Putamen (tissue), 1 donor: ENCODE measurements around the gene MKNK1.

Experiments used
- DNase-seq: peaks from one replicate; pipeline ENCODE4 v3.0.0-alpha.2; 2016; ENCODE audit warnings: low spot score

The MKNK1 gene

GRCh38 chr1:46558141-46558963 lies 45.7 kb downstream of the MKNK1 start:
- DNase-seq: peak; percentile 42

GRCh38 chr1:46557403-46557802 lies 46.7 kb downstream of the MKNK1 start:
- DNase-seq: no peak

DNA sequence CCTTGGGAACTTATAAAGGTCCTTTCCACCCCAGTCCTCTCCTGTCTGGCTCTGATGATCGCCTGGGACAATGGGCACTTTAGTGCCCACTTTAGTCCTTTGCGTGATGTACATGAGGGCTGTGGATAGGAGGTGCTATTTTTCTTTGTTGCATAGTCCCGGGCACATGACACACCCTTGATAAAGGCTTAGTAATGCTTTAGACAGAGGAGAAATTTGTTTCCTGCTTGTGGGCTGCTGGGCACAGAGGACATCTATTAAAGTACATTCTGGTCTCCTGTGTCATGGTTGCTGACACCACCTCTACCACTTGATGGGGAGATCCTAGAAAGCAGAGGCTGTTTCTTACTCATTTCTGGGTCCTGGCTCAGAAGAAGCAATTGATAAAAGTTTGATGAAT lies 47.2 kb downstream of the MKNK1 start:
- DNase-seq: no peak

DNA sequence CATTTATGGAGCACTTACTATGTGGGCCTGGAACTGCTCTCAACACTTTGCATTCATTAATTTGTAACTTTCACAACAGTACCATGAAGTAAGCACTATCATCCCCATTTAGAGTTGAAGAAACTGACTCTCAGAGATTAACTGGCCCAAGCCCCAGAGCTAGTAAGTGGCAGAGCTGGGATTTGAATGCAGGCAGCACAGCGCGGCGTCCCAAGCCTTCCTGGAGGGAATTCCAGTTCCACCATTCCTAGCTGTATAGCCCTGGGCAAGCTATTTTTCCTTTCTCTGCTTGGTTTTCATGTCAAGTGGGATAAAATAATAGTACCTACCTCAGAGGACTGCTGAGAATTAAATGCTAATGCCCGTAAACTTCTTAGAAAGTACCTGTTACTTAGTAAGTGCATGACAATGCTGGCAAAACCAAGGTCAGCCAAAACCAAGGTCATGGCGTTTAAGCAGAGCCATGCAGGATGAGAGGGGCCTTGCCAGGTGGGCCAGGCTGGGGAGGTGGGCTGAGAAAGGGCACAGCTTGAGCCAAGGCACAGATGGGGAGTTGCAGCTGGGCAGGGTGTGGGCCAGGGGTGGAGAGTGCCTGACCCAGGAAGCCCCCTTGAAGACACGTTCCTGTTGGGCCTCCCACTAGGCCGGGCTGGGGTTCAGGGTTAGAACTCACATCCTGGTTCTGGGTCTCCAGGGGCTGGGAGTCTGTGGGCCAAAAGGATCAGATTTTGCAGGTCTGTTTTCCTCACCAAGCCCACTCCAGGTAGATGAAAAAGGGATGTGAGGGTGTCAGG lies 48.0 kb downstream of the MKNK1 start:
- DNase-seq: no peak

GRCh38 chr1:46554597-46555381 lies 49.3 kb downstream of the MKNK1 start:
- no peak for DNase-seq

DNA sequence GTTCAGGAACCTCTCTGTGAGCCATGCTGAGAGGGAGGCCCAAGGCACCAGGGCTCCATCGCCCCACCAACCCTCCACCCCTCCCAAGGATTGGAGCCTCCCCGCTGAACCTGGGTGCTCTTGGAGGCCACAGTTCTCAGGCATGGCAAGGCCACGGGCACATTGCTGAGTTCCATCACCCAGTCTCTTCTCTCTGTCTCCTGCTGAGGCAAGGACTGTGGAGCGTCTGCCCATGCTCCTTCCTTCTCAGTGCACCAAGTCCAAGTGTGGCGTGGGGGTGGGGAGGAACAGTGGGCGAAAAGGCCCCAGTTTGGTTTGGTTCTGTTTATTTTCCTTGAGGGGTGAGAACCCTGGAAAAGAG lies 49.9 kb downstream of the MKNK1 start:
- DNase-seq: no peak

DNA sequence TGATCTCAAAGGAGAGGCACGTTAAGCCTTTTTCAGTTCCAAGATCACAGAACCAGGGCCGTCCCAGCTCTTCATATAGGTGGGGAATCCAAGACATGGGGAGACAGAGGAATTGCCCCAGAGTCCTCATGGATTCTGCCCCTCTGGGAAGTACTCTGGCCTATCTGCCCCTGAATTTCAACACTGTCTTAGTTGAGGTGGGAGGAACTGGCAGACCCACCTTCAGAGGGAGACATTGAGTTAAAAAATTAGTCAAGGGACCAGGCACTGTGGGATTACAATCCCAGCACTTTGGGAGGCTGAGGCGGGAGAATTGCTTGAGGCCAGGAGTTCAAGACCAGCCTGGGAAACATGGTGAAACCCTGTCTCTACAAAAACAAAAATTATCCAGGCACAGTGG lies 50.6 kb downstream of the MKNK1 start:
- no peak for DNase-seq

DNA sequence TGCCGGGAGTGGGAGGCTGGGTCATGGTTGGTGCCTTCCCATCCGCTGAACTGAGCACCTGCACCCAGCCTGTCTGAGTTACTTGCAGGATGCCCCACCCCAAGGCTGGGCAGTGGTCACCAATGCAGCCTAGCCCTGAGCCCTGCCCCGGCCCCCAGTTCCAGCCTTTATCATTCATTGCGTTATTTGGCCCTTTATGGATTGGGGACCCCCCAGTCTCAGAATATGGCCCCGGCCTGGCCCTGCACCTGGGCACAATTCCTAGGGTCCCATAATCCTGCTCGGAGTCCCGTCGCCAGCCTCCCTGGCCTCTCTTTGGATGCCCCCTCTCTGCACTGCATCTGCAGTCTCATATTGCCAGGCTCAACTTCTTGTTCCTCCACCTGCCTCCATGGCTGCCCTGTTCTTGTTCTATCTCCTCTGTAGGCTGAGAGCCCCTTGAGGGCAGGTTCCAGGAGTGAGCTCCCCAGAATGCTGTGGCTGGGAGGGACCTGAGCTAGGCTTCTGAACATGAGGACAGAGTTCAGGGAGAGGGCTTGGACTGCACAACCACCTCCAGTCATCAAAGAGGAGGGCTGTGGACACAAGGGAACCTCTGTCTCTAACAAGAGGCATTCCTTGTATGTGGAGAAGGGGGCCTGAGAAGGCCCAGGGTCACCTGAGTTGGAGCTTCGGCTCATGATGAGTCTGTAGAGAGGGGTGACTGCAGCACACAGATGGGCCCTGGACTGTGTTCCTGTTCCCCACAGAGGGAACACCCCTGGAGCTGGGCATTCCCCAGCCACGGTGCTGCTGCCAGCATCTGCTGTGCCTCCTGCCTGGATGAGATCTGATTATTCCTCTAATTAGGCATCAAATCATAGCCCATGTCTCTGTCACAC lies 51.5 kb downstream of the MKNK1 start:
- no peak for DNase-seq

- no peak for DNase-seq
These were observed 52.4 kb downstream of the MKNK1 start, which contains the start of gene KNCN for GRCh38 chr1:46551597-46552095. TSS of gene KNCN (minus strand) at chr1:46551647. CDS start at chr1:46551215, 432 bp downstream.

DNA sequence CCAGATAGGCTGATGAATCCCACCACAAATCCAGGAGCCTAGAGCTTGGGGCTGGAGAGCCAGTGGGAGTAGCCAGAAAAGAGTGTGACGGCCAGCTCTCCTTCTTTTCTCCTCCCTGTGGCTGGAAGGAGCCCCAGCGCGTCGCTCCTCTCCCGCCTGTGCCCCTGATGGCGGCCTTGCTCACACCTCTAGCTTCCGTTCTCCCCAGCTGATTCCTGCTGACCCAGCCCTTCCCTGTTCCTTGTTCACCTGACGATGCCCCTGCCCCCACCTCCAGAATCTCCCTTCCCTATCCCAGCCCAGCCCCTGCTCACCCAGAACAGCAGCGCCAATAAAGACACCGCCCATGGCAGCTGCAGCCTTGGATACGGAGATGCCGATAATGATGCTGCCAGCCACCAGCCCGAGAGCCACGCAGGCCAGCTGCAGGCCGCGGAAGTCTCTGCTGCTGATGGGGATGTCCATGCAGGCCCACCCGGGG lies 53.3 kb downstream of the MKNK1 start:
- no peak for DNase-seq

- no peak for DNase-seq
These were observed 54.1 kb downstream of the MKNK1 start for GRCh38 chr1:46549697-46550681.

DNA sequence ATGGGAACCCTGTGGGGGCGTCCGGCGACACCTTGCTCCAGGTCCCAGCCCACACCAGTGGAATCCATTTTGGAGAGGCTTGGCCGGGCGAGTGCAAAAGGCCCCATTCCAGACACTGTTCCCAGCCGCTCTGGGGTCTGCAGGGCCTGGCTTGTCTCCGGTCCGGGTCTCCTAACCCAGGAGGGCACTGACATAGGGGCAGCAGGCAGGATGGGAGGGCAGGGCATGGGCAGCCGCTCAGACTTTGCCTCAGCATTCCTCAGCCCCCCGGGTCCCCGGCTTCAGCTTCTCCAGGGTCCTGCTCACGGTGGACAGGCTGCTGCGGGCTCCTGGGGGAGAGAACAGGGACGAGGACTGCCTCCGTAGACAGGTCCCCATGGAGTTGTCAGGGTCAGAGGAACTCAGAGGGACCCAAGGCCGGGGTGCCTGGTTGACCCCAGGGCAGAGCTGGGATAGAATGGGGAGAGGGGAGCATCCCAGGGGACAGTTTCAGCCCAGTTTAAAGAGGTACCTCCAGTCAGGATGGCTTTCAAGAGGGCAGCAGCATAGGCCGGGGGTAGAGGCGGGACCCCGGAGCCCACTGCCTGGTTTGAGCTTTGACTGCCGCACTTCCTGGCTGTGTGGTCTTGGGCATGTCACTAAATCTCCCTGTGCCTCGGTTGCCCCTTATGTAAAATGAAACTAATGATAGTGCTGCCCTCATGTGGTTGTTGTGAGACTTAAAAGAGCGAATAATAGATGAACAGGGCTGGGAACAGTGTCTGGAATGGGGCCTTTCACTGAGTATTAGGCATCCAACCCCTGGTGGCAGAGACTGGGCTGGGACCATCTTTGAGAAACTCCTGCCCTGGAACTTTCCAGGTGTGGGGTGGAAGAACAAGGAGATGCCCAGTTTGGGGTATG lies 56.3 kb downstream of the MKNK1 start:
- no peak for DNase-seq

GRCh38 chr1:46546210-46546609 lies 57.9 kb downstream of the MKNK1 start:
- no peak for DNase-seq

DNA sequence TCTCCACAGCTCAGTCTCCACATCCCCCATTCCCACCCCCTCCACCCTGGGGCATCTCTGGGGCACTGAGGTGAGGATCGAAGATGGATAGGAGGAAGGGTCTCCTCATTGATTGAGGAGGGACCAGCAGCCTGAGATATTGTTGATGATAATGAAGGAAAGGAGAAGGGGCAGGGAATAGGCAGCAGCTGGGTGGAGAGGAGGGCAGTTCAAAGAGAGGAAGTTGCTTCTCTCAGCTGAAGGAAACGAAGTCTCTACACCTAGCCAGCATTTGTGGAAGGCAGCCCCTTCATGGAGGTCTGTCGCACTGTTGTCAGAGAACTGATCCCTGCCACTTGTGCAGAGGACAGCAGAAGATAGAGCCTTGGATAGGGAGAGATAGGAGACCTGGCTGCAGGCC lies 58.3 kb downstream of the MKNK1 start:
- DNase-seq: no peak

DNA sequence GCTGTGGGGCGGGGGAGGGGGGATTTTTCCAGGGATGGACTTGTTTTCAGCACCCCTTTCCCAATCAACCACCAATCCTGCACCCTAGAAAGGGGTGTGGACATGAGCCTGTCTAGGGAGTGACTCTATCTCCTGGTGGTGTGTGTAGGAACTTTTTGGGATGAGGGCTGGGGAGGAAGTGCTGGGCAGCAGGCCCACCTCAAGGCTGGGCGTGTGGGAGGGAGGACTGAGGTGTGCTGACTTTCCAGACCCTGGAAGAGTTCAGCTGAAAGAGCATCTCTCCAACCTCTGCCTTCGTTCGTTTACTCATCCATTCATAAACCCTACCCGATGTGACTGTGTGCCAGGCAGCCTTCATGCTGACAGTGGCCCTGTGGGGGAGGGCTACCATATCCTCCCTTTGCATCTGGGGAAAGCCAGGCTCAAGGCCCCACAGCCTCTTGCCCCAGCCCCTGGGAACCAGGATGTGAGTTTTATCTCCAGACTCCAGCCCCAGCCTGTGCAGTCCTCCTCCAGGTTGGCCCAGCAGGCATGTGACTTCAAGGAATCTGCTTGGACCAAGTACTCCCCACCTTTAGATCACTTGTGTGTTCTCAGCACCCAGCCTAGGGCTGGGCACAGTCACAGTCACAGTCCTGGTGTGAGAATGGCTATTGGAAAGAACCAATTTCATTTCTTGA lies 59.4 kb downstream of the MKNK1 start:
- DNase-seq: no peak

DNA sequence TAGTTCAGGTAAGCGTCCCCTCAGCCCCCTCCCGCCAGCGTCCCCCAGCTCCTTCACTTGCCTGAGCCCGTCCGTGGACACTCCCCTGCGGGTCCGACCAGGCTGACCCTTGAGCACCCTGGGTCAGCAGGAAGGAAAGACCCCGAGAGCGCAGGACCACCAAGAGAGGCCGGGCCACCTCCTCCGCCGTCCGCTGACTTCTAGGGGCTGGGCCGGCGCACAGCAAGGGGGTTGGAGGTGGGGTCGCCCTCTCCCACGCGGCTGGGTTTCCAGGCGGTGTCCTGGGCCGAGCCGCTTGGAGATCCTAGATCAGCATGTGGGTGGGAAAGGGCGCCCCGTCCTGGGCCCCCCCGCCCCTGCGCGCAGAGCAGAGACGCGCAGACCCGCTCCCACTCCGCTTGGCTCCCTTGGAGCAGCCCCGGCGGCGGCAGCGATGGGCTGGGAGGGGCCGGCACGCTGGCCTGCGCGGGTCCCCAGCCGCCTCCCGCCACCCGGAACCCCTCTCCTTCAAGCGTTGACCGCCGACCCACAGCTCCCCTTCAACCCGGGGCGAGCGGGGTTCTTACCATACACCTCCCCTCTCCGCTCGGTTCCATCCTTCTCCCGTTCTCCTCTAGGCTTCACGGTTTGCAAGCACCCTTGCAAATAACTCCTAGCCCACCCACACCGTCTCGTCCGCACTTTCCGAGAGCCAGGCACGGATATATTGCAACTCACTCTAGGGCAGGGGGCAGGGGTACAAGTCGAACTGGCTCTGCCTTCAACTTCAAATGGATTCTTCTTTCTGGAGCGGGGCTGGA lies 60.1 kb downstream of the MKNK1 start:
- no peak for DNase-seq

GRCh38 chr1:46543382-46543760 lies 60.7 kb downstream of the MKNK1 start:
- DNase-seq: no peak
